Esophagus (tissue), 2 donors: ENCODE measurements around the gene SHB. TPM values are rescaled to one million over a fixed set of nuclear protein-coding genes. Genes with fewer than 3 reads are reported as not detected.
A peak's percentile ranks its signal among the peaks of the same experiment; 100 is the strongest.

Source experiments
- H3K27ac ChIP-seq, 2 donors: one replicate each; pipeline ENCODE4 v1.5.1; 2013; ENCODE audit warnings: low read depth in 2 of 2, mild to moderate bottlenecking in 2 of 2, inconsistent platforms in 1 of 2, low read length in 1 of 2, moderate library complexity in 1 of 2
- H3K27me3 ChIP-seq, 2 donors: one replicate each; pipeline ENCODE4 v1.6.1; 2013; ENCODE audit warnings: low read length in 2 of 2, control low read depth in 1 of 2, mild to moderate bottlenecking in 1 of 2; ENCODE audit not compliant: insufficient read depth in 2 of 2, control insufficient read depth in 1 of 2
- H3K36me3 ChIP-seq, 2 donors: one replicate each; pipeline ENCODE4 v1.6.1; 2013; ENCODE audit warnings: low read length in 1 of 2; ENCODE audit not compliant: control insufficient read depth in 2 of 2, insufficient read depth in 2 of 2
- H3K4me1 ChIP-seq, 2 donors: one replicate each; pipeline ENCODE4 v1.6.1; 2013; ENCODE audit warnings: low read length in 1 of 2; ENCODE audit not compliant: control insufficient read depth in 2 of 2, insufficient read depth in 2 of 2
- H3K4me3 ChIP-seq, 2 donors: one replicate each; pipeline ENCODE4 v1.5.1; 2013; ENCODE audit warnings: low read length in 2 of 2, mild to moderate bottlenecking in 2 of 2, low read depth in 1 of 2, moderate library complexity in 1 of 2
- H3K9me3 ChIP-seq, 2 donors: one replicate each; pipeline ENCODE4 v1.6.1; 2013; ENCODE audit warnings: mild to moderate bottlenecking in 2 of 2, low read depth in 1 of 2, low read length in 1 of 2, moderate library complexity in 1 of 2; ENCODE audit not compliant: control insufficient read depth in 2 of 2, insufficient read depth in 1 of 2
- WGBS, 2 donors: extraction: QIAGEN DNeasy Blood & Tissue Kit; methylation state at CpG; one replicate each; pipeline ENCODE4 v1.1.7; 2013; 5-methylcytosine and 5-hydroxymethylcytosine counted together
- polyA plus RNA-seq, 2 donors: library from polyadenylated mRNA; stranded (reverse); fragments of 200-250 nt; gene quantifications; one replicate each; pipeline ENCODE4 v1.2.3, GENCODE V29; 2013
- donor health status: healthy with polysubstance abuse.
- donor health status: Bipolar disorder and iron deficiency.

SHB gene
- polyA plus RNA-seq, 2 donors: 14.7 to 15.7 TPM

- no peaks in the 10 kb centered on the region for H3K9me3 ChIP-seq
- peaks cover 5 to 18% of the 10 kb centered on the region in 2 donors for H3K36me3 ChIP-seq
- H3K4me3 ChIP-seq: no peak overlapping the region
- H3K27ac ChIP-seq: no peak overlapping the region
- no peaks in the 10 kb centered on the region for H3K27me3 ChIP-seq
- peaks cover 4 to 31% of the 10 kb centered on the region in 2 donors for H3K4me1 ChIP-seq
- 86 to 88% methylated on average over 9 of the region's 9 CpGs for WGBS, 2 donors
Measured at GRCh38 chr9:38012767-38013450, 56.1 kb downstream of the SHB start.

GRCh38 chr9:38011991-38012390, 57.0 kb downstream of the SHB start:
- peaks cover 5 to 18% of the 10 kb centered on the region in 2 donors for H3K36me3 ChIP-seq
- 86 to 90% methylated on average over 5 of the region's 5 CpGs for WGBS, 2 donors
- no peaks in the 10 kb centered on the region for H3K27me3 ChIP-seq
- H3K4me1 ChIP-seq: peaks cover 7 to 34% of the 10 kb centered on the region in 2 donors
- H3K27ac ChIP-seq: no peak overlapping the region
- H3K4me3 ChIP-seq: no peak overlapping the region
- no peaks in the 10 kb centered on the region for H3K9me3 ChIP-seq

- Histone ChIP-seq H3K36me3 (peaks cover 5 to 18% of the 10 kb centered on the region in 2 donors), H3K4me1 (peaks cover 7 to 36% of the 10 kb centered on the region in 2 donors), H3K4me3 (no peak overlapping the region), H3K9me3 (no peaks in the 10 kb centered on the region), H3K27ac (peak overlapping the region; percentile 36 to 66), H3K27me3 (no peaks in the 10 kb centered on the region)
- WGBS, 2 donors: 79 to 86% methylated on average over 7 of the region's 7 CpGs
Measured at GRCh38 chr9:38010918-38011704, 57.9 kb downstream of the SHB start.

DNA sequence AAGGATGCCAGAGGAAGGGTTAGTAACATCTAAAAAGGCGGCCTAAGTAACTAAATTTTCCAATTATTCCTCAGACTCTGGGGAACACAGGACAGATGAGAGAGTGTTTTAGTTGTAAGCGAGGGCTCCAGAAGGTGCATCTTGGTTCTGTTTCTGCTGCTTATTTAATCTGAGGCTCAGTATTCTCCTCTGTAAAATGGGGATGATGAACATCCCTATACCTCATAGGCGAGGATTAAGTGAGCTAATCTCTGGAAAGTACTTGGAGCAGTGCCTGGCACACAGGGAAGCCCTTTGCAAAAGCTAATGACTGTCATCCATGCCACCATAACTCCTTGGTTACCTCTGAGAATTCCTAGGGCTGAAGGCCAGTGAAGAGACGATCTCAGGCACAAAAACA, 59.0 kb downstream of the SHB start:
- 74 to 75% methylated on average over 4 of the region's 4 CpGs for WGBS, 2 donors
- H3K9me3 ChIP-seq: no peaks in the 10 kb centered on the region
- no peaks in the 10 kb centered on the region for H3K27me3 ChIP-seq
- peaks cover 5 to 16% of the 10 kb centered on the region in 2 donors for H3K36me3 ChIP-seq
- H3K4me1 ChIP-seq: peaks cover 7 to 37% of the 10 kb centered on the region in 2 donors
- H3K27ac ChIP-seq: no peak overlapping the region
- no peak overlapping the region for H3K4me3 ChIP-seq

DNA sequence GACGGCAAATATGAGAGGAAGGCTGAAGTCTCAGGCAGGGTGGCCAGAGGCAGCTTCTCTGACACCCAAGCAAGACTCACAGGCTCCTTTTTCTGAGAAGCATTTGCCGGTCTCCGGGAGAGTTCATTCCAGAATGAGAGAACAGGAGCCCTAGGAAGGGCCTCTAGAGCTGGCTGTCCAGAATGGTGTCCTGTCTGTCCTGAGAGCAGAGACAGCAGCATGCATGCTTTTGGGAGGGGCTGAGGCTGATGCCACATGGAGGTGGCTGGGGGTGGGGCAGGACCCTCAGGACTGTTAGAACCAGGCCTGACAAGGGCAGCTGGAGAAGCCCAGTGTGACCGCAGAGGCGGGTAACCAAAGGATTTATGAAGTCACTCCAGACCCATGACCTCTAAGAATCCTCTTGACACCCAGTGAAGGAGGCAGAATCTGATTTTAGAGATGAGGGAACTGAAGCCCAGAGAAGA, 60.0 kb downstream of the SHB start:
- Histone ChIP-seq H3K4me3 (no peak overlapping the region), H3K27me3 (no peaks in the 10 kb centered on the region), H3K9me3 (no peaks in the 10 kb centered on the region), H3K36me3 (peaks cover 5 to 18% of the 10 kb centered on the region in 2 donors), H3K27ac (peak overlapping the region; percentile 88 to 97), H3K4me1 (peaks cover 7 to 39% of the 10 kb centered on the region in 2 donors)
- WGBS, 2 donors: 85 to 86% methylated on average over 5 of the region's 5 CpGs

- Histone ChIP-seq H3K27me3 (no peaks in the 10 kb centered on the region), H3K27ac (peak overlapping the region; percentile 88 to 97), H3K4me3 (no peak overlapping the region), H3K4me1 (peaks cover 7 to 39% of the 10 kb centered on the region in 2 donors), H3K36me3 (peaks cover 2 to 15% of the 10 kb centered on the region in 2 donors), H3K9me3 (no peaks in the 10 kb centered on the region)
- WGBS, 2 donors: 28 to 30% methylated on average over 10 of the region's 10 CpGs
Measured at GRCh38 chr9:38008168-38009034, 60.6 kb downstream of the SHB start.

GRCh38 chr9:38007016-38007415, 62.0 kb downstream of the SHB start:
- peak overlapping the region; percentile 54 to 86 for H3K27ac ChIP-seq

GRCh38 chr9:38006163-38006562, 62.9 kb downstream of the SHB start:
- WGBS, 2 donors: 41 to 48% methylated on average over 7 of the region's 7 CpGs
- H3K36me3 ChIP-seq: peaks cover 0 to 14% of the 10 kb centered on the region in 2 donors
- no peaks in the 10 kb centered on the region for H3K27me3 ChIP-seq
- H3K4me3 ChIP-seq: no peak overlapping the region
- H3K27ac ChIP-seq: peak overlapping the region; percentile 80 to 86
- no peaks in the 10 kb centered on the region for H3K9me3 ChIP-seq
- peaks cover 7 to 39% of the 10 kb centered on the region in 2 donors for H3K4me1 ChIP-seq

More at GRCh38 chr9:38007016-38007415, 62.0 kb downstream of the SHB start:
- Histone ChIP-seq H3K9me3 (no peaks in the 10 kb centered on the region), H3K36me3 (peaks cover 0 to 15% of the 10 kb centered on the region in 2 donors), H3K4me1 (peaks cover 7 to 39% of the 10 kb centered on the region in 2 donors), H3K4me3 (no peak overlapping the region), H3K27me3 (no peaks in the 10 kb centered on the region)
- WGBS, 2 donors: 79 to 83% methylated on average over 5 of the region's 5 CpGs
